DOHH2 (cell line): ENCODE results near the gene RAD51B.

Experiments
- H3F3A ChIP-seq: fragments of 200-600 bp; sonication (generic), shearing (Covaris generic); 2 replicates; pipeline ENCODE4 v1.6.0; 2016; ENCODE audit warnings: antibody characterized with exemption, mild to moderate bottlenecking; ENCODE audit not compliant: control insufficient read depth, insufficient read depth
- H3K27ac ChIP-seq: fragments of 200-600 bp; sonication (generic); 2 replicates; pipeline ENCODE4 v1.5.1; 2014; ENCODE audit warnings: low read depth, mild to moderate bottlenecking, low read length, moderate library complexity
- H3K27me3 ChIP-seq: fragments of 200-600 bp; sonication (generic); 2 replicates; pipeline ENCODE4 v1.6.1; 2014; ENCODE audit warnings: mild to moderate bottlenecking, low read length, mixed read lengths; ENCODE audit not compliant: control insufficient read depth
- H3K36me3 ChIP-seq: fragments of 200-600 bp; sonication (generic); 2 replicates; pipeline ENCODE4 v1.6.1; 2014; ENCODE audit warnings: mild to moderate bottlenecking, low read length, moderate library complexity, mixed read lengths; ENCODE audit not compliant: control insufficient read depth
- H3K4me1 ChIP-seq: fragments of 200-600 bp; sonication (generic); 2 replicates; pipeline ENCODE4 v1.6.1; 2014; ENCODE audit warnings: mild to moderate bottlenecking, low read length, mixed read lengths; ENCODE audit not compliant: control insufficient read depth
- H3K4me2 ChIP-seq: fragments of 200-600 bp; sonication (generic); 2 replicates; pipeline ENCODE4 v1.6.0; 2014; ENCODE audit warnings: mild to moderate bottlenecking, low read length, moderate library complexity
- H3K4me3 ChIP-seq: fragments of 200-600 bp; sonication (generic); 2 replicates; pipeline ENCODE4 v1.5.1; 2014; ENCODE audit warnings: mild to moderate bottlenecking, low read length, mixed read lengths
- H3K79me2 ChIP-seq: fragments of 200-600 bp; sonication (generic); 2 replicates; pipeline ENCODE4 v1.6.1; 2014; ENCODE audit warnings: mild to moderate bottlenecking, low read length, mixed read lengths; ENCODE audit not compliant: control insufficient read depth
- H3K9me2 ChIP-seq: fragments of 200-600 bp; sonication (generic); replicated peaks from 2 replicates; pipeline ENCODE4 v1.6.1; 2014; ENCODE audit warnings: mild to moderate bottlenecking, low read length, mixed read lengths; ENCODE audit not compliant: control insufficient read depth
- H3K9me3 ChIP-seq: fragments of 200-600 bp; sonication (generic); 2 replicates; pipeline ENCODE4 v1.6.1; 2014; ENCODE audit warnings: antibody characterized with exemption, low read length, mixed read lengths; ENCODE audit not compliant: control insufficient read depth, insufficient read depth
- H4K20me1 ChIP-seq: fragments of 200-600 bp; sonication (generic); 2 replicates; pipeline ENCODE4 v1.6.0; 2014; ENCODE audit warnings: low read depth, mild to moderate bottlenecking, antibody characterized with exemption, low read length, moderate library complexity; ENCODE audit not compliant: control insufficient read depth, insufficient read depth
- CTCF ChIP-seq: fragments of 200-600 bp; sonication (generic); IDR thresholded peaks from one replicate; pipeline ENCODE4 v1.5.1; 2014; ENCODE audit warnings: antibody characterized with exemption, mild to moderate bottlenecking, low read depth, low read length; ENCODE audit not compliant: poor library complexity, severe bottlenecking
- EZH2phosphoT487 ChIP-seq: fragments of 200-600 bp; sonication (generic); IDR thresholded peaks from 2 replicates; pipeline ENCODE4 v1.6.1; 2017; ENCODE audit warnings: borderline replicate concordance, mild to moderate bottlenecking, antibody characterized with exemption, low read length, moderate library complexity, mixed read lengths

The RAD51B gene

GRCh38 chr14:68159701-68160633 is 340.4 kb downstream of the RAD51B start:
- H3K9me2 ChIP-seq: no peaks in the 10 kb centered on the region
- TF ChIP-seq EZH2phosphoT487: no peak
- TF ChIP-seq CTCF: no peak
- H3K79me2 ChIP-seq: no peaks in the 10 kb centered on the region
- no peaks in the 10 kb centered on the region for H3K36me3 ChIP-seq
- no peak overlapping the region for H3K27ac ChIP-seq
- no peaks in the 10 kb centered on the region for H4K20me1 ChIP-seq
- H3K27me3 ChIP-seq: no peaks in the 10 kb centered on the region
- H3K4me3 ChIP-seq: no peak overlapping the region
- no peaks in the 10 kb centered on the region for H3F3A ChIP-seq
- H3K4me1 ChIP-seq: no peaks in the 10 kb centered on the region
- H3K9me3 ChIP-seq: no peaks in the 10 kb centered on the region
- no peak overlapping the region for H3K4me2 ChIP-seq

- TF ChIP-seq EZH2phosphoT487 (no peak), CTCF (no peak)
- Histone ChIP-seq H3K4me3 (no peak overlapping the region), H3K27ac (no peak overlapping the region), H4K20me1 (no peaks in the 10 kb centered on the region), H3K9me2 (no peaks in the 10 kb centered on the region), H3K27me3 (no peaks in the 10 kb centered on the region), H3K9me3 (no peaks in the 10 kb centered on the region), H3K79me2 (no peaks in the 10 kb centered on the region), H3K4me2 (no peak overlapping the region), H3K4me1 (no peaks in the 10 kb centered on the region), H3F3A (no peaks in the 10 kb centered on the region), H3K36me3 (no peaks in the 10 kb centered on the region)
Measured at GRCh38 chr14:68160779-68161546, 341.4 kb downstream of the RAD51B start.

DNA sequence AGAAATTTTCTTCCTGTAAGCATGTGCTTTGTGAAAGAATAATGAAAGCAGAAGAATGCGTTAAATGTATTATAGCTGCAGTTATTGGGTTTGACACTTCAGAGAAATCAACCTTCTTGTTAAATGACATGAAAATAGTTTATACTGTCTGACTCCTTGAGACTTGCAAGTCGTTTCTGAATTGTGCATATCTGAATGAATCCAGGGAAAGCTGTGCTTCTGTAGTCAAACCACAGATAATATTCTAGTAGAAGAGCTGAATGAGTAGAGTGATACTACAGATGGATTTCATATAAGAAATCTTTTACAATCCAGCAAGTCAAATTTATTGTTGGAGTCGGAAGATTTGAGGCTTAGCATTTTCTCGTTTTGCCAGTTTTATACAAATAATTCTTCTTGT is 343.3 kb downstream of the RAD51B start:
- Histone ChIP-seq H3F3A (no peaks in the 10 kb centered on the region), H3K9me3 (no peaks in the 10 kb centered on the region), H3K4me3 (no peak overlapping the region), H3K79me2 (no peaks in the 10 kb centered on the region), H3K4me1 (no peaks in the 10 kb centered on the region), H4K20me1 (no peaks in the 10 kb centered on the region), H3K27ac (no peak overlapping the region), H3K27me3 (no peaks in the 10 kb centered on the region), H3K4me2 (no peak overlapping the region), H3K9me2 (no peaks in the 10 kb centered on the region), H3K36me3 (no peaks in the 10 kb centered on the region)
- TF ChIP-seq EZH2phosphoT487: no peak
- TF ChIP-seq CTCF: no peak
